CD4-positive, alpha-beta memory T cell (primary cell): ENCODE measurements around the gene TRIM2. TPM values are rescaled to one million over a fixed set of nuclear protein-coding genes. Genes with fewer than 3 reads are reported as not detected.

Source experiments
- CTCF ChIA-PET: fragments of 350-600 bp; sonication (Branson Sonifier 250); formaldehyde crosslinking; loops from one replicate; lab custom pipeline; 2021; ENCODE audit warnings: inconsistent platforms; ENCODE audit not compliant: partially characterized antibody; lab: Charles Lee
- POLR2A ChIA-PET: fragments of 350-600 bp; sonication (Branson Sonifier 250); formaldehyde crosslinking; loops from one replicate; lab custom pipeline; 2021; ENCODE audit not compliant: partially characterized antibody; lab: Charles Lee
- DNase-seq, 5 donors: peaks; one replicate each; pipeline versions ENCODE4 v3.0.0 to v3.0.0-alpha.2; 2020 to 2022; ENCODE audit warnings: mixed read lengths in 1 of 5
- H3K27ac ChIP-seq: one replicate; pipeline ENCODE4 v1.7.0; 2013; ENCODE audit warnings: low read depth, low read length
- H3K27me3 ChIP-seq: 2 replicates; pipeline ENCODE4 v1.7.0; 2013; ENCODE audit warnings: mild to moderate bottlenecking, low read length, moderate library complexity; ENCODE audit not compliant: insufficient read depth
- H3K36me3 ChIP-seq: 2 replicates; pipeline ENCODE4 v1.7.0; 2013; ENCODE audit warnings: mild to moderate bottlenecking, low read length, moderate library complexity; ENCODE audit not compliant: insufficient read depth
- H3K4me1 ChIP-seq: 2 replicates; pipeline ENCODE4 v1.7.0; 2013; ENCODE audit warnings: mild to moderate bottlenecking, low read length, moderate library complexity; ENCODE audit not compliant: insufficient read depth
- H3K4me3 ChIP-seq, 2 donors: one replicate each; pipeline ENCODE4 v1.7.0; 2013; ENCODE audit warnings: low read length in 2 of 2, mild to moderate bottlenecking in 1 of 2
- H3K9me3 ChIP-seq, 2 donors: one replicate each; pipeline ENCODE4 v1.7.0; 2013; ENCODE audit warnings: low read length in 2 of 2, control low read depth in 1 of 2; ENCODE audit not compliant: control insufficient read depth in 1 of 2
- H3K27ac Mint-ChIP-seq, 7 donors: one replicate each; pipeline ENCODE4 v1.8.0; 2020 to 2021; ENCODE audit warnings: mixed read lengths in 7 of 7, mild to moderate bottlenecking in 6 of 7, inconsistent platforms in 3 of 7, moderate library complexity in 3 of 7
- H3K27me3 Mint-ChIP-seq, 2 donors: one replicate each; pipeline ENCODE4 v1.8.0; 2020 to 2021; ENCODE audit warnings: mixed read lengths in 2 of 2
- H3K36me3 Mint-ChIP-seq, 2 donors: one replicate each; pipeline ENCODE4 v1.8.0; 2020 to 2021; ENCODE audit warnings: mixed read lengths in 2 of 2, inconsistent platforms in 1 of 2, mild to moderate bottlenecking in 1 of 2
- H3K4me1 Mint-ChIP-seq, 4 donors: one replicate each; pipeline ENCODE4 v1.8.0; 2020 to 2021; ENCODE audit warnings: mixed read lengths in 4 of 4, mild to moderate bottlenecking in 1 of 4
- H3K4me3 Mint-ChIP-seq, 8 donors: one replicate each; pipeline ENCODE4 v1.8.0; 2020 to 2021; ENCODE audit warnings: mixed read lengths in 8 of 8, mild to moderate bottlenecking in 7 of 8, moderate library complexity in 6 of 8, inconsistent platforms in 3 of 8
- H3K9me3 Mint-ChIP-seq, 8 donors: one replicate each; pipeline ENCODE4 v1.8.0; 2020 to 2021; ENCODE audit warnings: mixed read lengths in 8 of 8, mild to moderate bottlenecking in 5 of 8, inconsistent platforms in 3 of 8, moderate library complexity in 1 of 8
- intact Hi-C: fragments of 100-400 bp; cut with micrococcal nuclease; formaldehyde crosslinking; loops from one replicate; pipeline ENCODE4 v1.15.1; 2023
- polyA plus RNA-seq, 2 donors: library from polyadenylated mRNA; unstranded; fragments of 300-500 nt; fragmentation: Illumina TruSeq; gene quantifications; one replicate each; pipeline ENCODE4 v1.2.3, GENCODE V29; 2021
- total RNA-seq, 2 experiments: library from RNA; stranded (reverse); gene quantifications; one replicate each; pipeline ENCODE4 v1.2.3, GENCODE V29; 2021

Gene TRIM2
- total and polyA plus RNA-seq, 4 experiments from 2014 or later, result 7.5 to 12.3 (median 10.5) TPM

DNA sequence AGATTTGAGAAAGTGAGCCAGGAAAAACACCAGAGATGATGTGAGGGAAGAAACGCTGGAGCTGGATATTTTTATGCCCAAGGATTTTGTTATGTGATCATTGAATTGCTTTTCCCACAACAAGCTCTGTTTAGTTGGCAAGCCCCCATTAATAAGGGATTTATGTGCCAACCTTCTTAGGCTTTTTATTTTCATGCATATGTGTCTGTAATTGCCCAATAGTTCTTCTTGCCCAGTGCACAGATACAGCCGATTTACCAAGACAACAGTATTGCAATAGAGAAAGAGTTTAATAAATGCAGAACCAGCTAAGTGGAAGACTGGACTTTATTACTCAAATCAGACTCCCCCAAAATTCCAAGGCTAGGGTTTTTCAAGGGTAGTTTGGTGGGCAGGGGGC lies 57.7 kb downstream of the TRIM2 start:
- Histone ChIP-seq H3K36me3 (no peaks in the 10 kb centered on the region), H3K4me3 (no peak overlapping the region), H3K4me1 (peaks cover 6% of the 10 kb centered on the region), H3K27ac (no peak overlapping the region), H3K9me3 (no peaks in the 10 kb centered on the region), H3K27me3 (no peaks in the 10 kb centered on the region)
- H3K27ac Mint-ChIP-seq, result no peak overlapping the region
- H3K27me3 Mint-ChIP-seq, result peaks cover 2 to 7% of the 10 kb centered on the region in 2 donors
- peaks cover 0 to 12% (median 6%) of the 10 kb centered on the region in 8 donors for H3K9me3 Mint-ChIP-seq
- no peaks in the 10 kb centered on the region for H3K4me1 Mint-ChIP-seq
- H3K4me3 Mint-ChIP-seq, result no peak overlapping the region
- intact Hi-C loops, result no loop called here
- POLR2A ChIA-PET, result no interaction called here
- H3K36me3 Mint-ChIP-seq, result peaks cover 3 to 6% of the 10 kb centered on the region in 2 donors
- DNase-seq, result no peak
- CTCF ChIA-PET, result interaction anchor here (0.6 kb wide), 1 partner anchor 11 kb away, joined by 7 read pairs; no protein-coding TSS in a partner anchor

DNA sequence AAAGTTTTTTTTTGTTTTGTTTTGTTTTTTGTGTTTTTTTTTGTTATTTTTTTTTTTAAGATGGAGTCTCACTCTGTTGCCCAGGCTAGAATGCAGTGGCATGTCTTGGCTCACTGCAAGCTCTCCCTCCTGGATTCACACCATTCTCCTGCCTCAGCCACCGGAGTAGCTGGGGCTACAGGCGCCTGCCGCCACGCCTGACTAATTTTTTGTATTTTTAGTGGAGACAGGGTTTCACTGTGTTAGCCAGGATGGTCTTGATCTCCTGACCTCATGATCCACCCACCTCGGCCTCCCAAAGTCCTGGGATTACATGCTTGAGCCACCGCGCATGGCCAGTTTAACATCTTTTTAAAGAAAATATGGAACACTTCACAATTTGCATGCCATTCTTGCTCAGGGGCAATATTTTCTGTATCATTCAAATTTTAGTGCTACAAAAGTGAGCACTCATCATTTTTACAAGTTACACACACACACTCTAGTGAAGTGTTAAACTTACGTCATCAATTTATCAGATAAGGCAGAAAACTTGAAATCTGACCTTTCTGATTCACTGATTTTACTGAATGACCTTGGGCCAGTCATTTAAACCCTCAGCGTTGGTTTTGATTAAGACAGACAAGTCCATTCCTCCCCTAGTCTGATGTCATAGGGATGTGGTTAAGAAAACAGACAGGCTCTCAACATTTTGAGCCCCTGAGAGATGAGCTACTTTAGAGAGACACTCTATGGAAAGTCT lies 61.2 kb downstream of the TRIM2 start:
- Mint-ChIP-seq H3K27me3 (peaks cover 0 to 5% of the 10 kb centered on the region in 2 donors), H3K9me3 (peaks cover 0 to 12% (median 6%) of the 10 kb centered on the region in 8 donors), H3K36me3 (peaks cover 3 to 6% of the 10 kb centered on the region in 2 donors), H3K4me3 (no peak overlapping the region), H3K27ac (no peak overlapping the region), H3K4me1 (peaks cover 6 to 13% (median 7%) of the 10 kb centered on the region in 4 donors)
- H3K4me3 ChIP-seq, result no peak overlapping the region
- DNase-seq, result no peak
- no peaks in the 10 kb centered on the region for H3K36me3 ChIP-seq
- no peaks in the 10 kb centered on the region for H3K27me3 ChIP-seq
- intact Hi-C loops, result no loop called here
- H3K27ac ChIP-seq, result no peak overlapping the region
- CTCF ChIA-PET, result no interaction called here
- POLR2A ChIA-PET, result no interaction called here
- H3K9me3 ChIP-seq, result no peaks in the 10 kb centered on the region
- H3K4me1 ChIP-seq, result no peaks in the 10 kb centered on the region

DNA sequence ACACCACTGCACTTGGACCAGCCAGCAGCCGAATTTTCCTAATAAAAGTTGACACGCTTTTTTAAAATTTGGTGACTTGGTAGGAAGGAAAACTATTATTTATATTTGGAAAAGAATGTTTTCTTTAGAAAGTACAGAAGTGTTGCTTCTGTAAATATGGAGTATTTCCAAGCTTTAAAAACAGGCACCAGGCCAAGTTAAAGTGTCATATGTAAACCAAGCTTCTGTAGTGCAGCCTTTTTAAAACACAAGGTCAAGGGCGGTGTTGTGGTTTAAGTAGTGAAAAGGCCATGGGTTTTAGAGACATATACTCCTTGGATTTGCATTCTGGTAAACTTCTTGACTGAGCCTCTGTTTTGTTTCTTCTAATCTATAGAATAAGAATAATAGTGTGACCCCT lies 62.7 kb downstream of the TRIM2 start:
- ChIA-PET POLR2A (no interaction called here), CTCF (no interaction called here)
- Mint-ChIP-seq H3K4me1 (peaks cover 9 to 18% (median 13%) of the 10 kb centered on the region in 4 donors), H3K27ac (no peak overlapping the region), H3K9me3 (peaks cover 0 to 7% (median 3%) of the 10 kb centered on the region in 8 donors), H3K4me3 (no peak overlapping the region), H3K27me3 (no peaks in the 10 kb centered on the region), H3K36me3 (peaks cover 1 to 2% of the 10 kb centered on the region in 2 donors)
- Histone ChIP-seq H3K4me3 (no peak overlapping the region), H3K27ac (no peak overlapping the region), H3K36me3 (no peaks in the 10 kb centered on the region), H3K4me1 (peaks cover 5% of the 10 kb centered on the region), H3K9me3 (no peaks in the 10 kb centered on the region), H3K27me3 (no peaks in the 10 kb centered on the region)
- intact Hi-C loops, result no loop called here
- DNase-seq, result no peak

DNA sequence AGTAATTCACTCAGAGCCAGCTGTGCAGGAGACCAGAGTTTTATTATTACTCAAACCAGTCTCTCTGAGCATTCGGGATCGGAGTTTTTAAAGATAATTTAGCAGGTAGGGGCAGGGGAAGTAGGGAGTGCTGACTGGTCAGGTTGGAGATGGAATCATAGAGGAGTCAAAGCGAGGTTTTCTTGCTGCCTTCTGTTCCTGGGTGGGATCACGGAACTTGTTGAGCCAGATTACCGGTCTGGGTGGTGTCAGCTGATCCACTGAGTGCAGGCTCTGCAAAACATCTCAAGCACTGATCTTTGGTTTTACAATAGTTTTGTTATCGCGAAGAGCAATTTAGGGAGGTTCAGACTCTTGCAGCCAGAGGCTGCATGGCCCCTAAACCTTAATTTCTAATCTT lies 63.6 kb downstream of the TRIM2 start:
- ChIA-PET CTCF (interaction anchor here (1.6 kb wide), 1 partner anchor 184 kb away, joined by 3 read pairs; no protein-coding TSS in a partner anchor), POLR2A (no interaction called here)
- H3K4me3 Mint-ChIP-seq, result no peak overlapping the region
- H3K4me1 ChIP-seq, result peaks cover 5% of the 10 kb centered on the region
- no peak overlapping the region for H3K27ac ChIP-seq
- peaks cover 9 to 18% (median 13%) of the 10 kb centered on the region in 4 donors for H3K4me1 Mint-ChIP-seq
- H3K27me3 Mint-ChIP-seq, result no peaks in the 10 kb centered on the region
- intact Hi-C loops, result no loop called here
- no peaks in the 10 kb centered on the region for H3K36me3 ChIP-seq
- H3K4me3 ChIP-seq, result no peak overlapping the region
- peaks cover 0 to under 1% (median 0%) of the 10 kb centered on the region in 8 donors for H3K9me3 Mint-ChIP-seq
- no peaks in the 10 kb centered on the region for H3K27me3 ChIP-seq
- H3K27ac Mint-ChIP-seq, result no peak overlapping the region
- H3K9me3 ChIP-seq, result no peaks in the 10 kb centered on the region
- H3K36me3 Mint-ChIP-seq, result peaks cover 0 to 1% of the 10 kb centered on the region in 2 donors
- DNase-seq, result no peak

DNA sequence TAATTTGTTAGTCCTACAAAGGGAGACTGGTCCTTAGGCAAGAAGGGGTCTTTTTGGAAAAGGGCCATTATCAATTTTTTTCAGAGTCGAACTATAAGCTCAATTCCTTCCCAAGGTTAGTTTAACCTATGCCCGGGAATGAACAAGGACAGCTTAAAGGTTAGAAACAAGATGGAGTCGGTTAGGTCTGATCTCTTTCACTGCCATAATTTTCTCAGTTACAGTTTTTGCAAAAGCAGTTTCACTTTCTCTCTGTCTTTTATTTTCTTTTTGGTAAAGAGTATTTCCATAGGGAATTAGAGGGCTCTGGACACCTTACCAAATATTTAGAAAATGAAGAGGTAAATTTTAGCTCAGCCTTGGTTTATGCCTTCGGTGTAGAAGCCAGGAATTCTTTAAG lies 64.1 kb downstream of the TRIM2 start:
- Mint-ChIP-seq H3K4me3 (no peak overlapping the region), H3K27me3 (no peaks in the 10 kb centered on the region), H3K36me3 (peaks cover 0 to 1% of the 10 kb centered on the region in 2 donors), H3K27ac (no peak overlapping the region), H3K4me1 (peaks cover 9 to 18% (median 13%) of the 10 kb centered on the region in 4 donors), H3K9me3 (peaks cover 0 to under 1% (median 0%) of the 10 kb centered on the region in 8 donors)
- DNase-seq, result no peak
- CTCF ChIA-PET, result interaction anchor here (1.6 kb wide), 1 partner anchor 185 kb away, joined by 3 read pairs; no protein-coding TSS in a partner anchor
- POLR2A ChIA-PET, result no interaction called here
- H3K27ac ChIP-seq, result no peak overlapping the region
- no peaks in the 10 kb centered on the region for H3K36me3 ChIP-seq
- intact Hi-C loops, result no loop called here
- no peaks in the 10 kb centered on the region for H3K27me3 ChIP-seq
- H3K4me1 ChIP-seq, result peaks cover 5% of the 10 kb centered on the region
- H3K9me3 ChIP-seq, result no peaks in the 10 kb centered on the region
- H3K4me3 ChIP-seq, result no peak overlapping the region

DNA sequence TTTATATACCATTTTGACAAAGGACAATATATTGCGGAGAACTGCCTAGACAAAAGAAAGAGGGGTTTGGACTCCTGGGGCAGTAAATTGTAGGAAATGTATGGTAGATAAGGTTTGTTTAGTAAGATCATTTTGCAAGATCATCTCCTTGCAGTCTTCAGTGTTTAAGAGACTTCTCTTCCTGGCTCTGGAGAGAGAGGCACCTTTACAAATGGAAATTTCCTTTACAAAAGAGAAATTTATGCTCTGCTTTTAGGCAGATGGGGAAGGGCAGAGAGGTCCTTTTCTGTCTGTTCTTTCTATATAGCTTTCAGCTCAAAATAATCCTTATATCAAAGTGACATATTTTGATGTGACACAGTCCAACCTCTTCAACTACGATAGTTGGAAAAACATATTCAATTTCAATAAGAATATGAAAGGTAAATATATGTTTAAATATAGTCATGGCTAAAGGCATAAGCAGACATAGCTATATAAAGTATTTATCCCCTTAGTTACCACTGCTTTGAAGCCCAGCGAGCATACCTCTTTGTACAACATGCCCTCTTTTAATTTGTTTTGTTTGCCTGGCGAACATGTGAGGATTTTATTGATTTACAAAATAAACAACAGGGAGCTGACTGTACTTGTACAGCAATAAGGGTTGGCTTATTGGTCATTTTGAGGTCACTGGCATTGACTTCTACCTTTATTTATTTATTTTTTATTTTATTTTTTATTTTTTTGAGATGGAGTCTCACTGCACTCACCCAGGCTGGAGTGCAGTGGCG lies 65.2 kb downstream of the TRIM2 start:
- H3K36me3 ChIP-seq, result no peaks in the 10 kb centered on the region
- CTCF ChIA-PET, result no interaction called here
- Mint-ChIP-seq H3K4me3 (no peak overlapping the region), H3K4me1 (peaks cover 12 to 25% (median 17%) of the 10 kb centered on the region in 4 donors), H3K27ac (peak overlapping the region in 1 of 7 donors; percentile 16), H3K9me3 (peaks cover 0 to 3% (median 0%) of the 10 kb centered on the region in 8 donors), H3K36me3 (peaks cover 0 to 9% of the 10 kb centered on the region in 2 donors), H3K27me3 (no peaks in the 10 kb centered on the region)
- H3K27me3 ChIP-seq, result no peaks in the 10 kb centered on the region
- intact Hi-C loops, result no loop called here
- H3K4me1 ChIP-seq, result peaks cover 5% of the 10 kb centered on the region
- no peaks in the 10 kb centered on the region for H3K9me3 ChIP-seq
- H3K4me3 ChIP-seq, result no peak overlapping the region
- no peak for DNase-seq
- H3K27ac ChIP-seq, result no peak overlapping the region
- POLR2A ChIA-PET, result no interaction called here

DNA sequence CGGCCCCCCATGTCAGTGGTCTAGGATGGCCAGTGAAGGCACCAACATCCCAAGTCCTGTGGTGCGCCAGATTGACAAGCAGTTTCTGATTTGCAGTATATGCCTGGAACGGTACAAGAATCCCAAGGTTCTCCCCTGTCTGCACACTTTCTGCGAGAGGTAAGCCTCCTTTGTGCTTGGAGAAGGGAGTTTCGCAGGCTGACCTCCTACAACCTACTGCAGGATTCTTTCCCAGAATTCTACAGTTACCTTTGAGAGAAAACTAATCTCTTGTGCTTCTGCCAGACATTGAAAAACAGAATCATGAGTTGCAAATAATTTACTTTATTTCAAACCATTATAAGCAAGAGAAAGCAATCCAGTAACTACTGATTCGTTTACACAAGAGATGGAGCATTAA lies 66.1 kb downstream of the TRIM2 start:
- Histone ChIP-seq H3K27ac (no peak overlapping the region), H3K27me3 (no peaks in the 10 kb centered on the region), H3K4me3 (no peak overlapping the region), H3K9me3 (no peaks in the 10 kb centered on the region), H3K4me1 (peaks cover 5% of the 10 kb centered on the region), H3K36me3 (no peaks in the 10 kb centered on the region)
- no peak overlapping the region for H3K27ac Mint-ChIP-seq
- H3K4me1 Mint-ChIP-seq, result peaks cover 12 to 25% (median 17%) of the 10 kb centered on the region in 4 donors
- peaks cover 0 to 11% of the 10 kb centered on the region in 2 donors for H3K36me3 Mint-ChIP-seq
- no peak for DNase-seq
- peaks cover 0 to 5% (median 0%) of the 10 kb centered on the region in 8 donors for H3K9me3 Mint-ChIP-seq
- no peaks in the 10 kb centered on the region for H3K27me3 Mint-ChIP-seq
- ChIA-PET POLR2A (no interaction called here), CTCF (no interaction called here)
- intact Hi-C loops, result no loop called here
- H3K4me3 Mint-ChIP-seq, result no peak overlapping the region
